ENCODE measurements around the gene PTGFRN.
A peak's percentile ranks its signal among the peaks of the same experiment; 100 is the strongest.
"Not testable (repeated sequence)": the region's sequence is repeated elsewhere in the genome, so short reads cannot be mapped to it uniquely, and the experiment has no call there.

PTGFRN gene

GRCh38 chr1:116962987-116963639, 53.4 kb downstream of the PTGFRN start:
- FAIRE-seq (no peak), DNase-seq (ENCODE audit: low spot score) (no peak)

- no peak for DNase-seq (ENCODE audit: low spot score)
These were observed 57.1 kb downstream of the PTGFRN start for GRCh38 chr1:116966791-116967190.

GRCh38 chr1:116968724-116969123, 59.0 kb downstream of the PTGFRN start:
- FAIRE-seq: no peak
- no peak for DNase-seq (ENCODE audit: low spot score)

More at GRCh38 chr1:116966791-116967190, 57.1 kb downstream of the PTGFRN start:
- no peak for FAIRE-seq

- no peak for DNase-seq (ENCODE audit: low spot score)
- FAIRE-seq: no peak
These were observed 61.6 kb downstream of the PTGFRN start for GRCh38 chr1:116971258-116971860.

- FAIRE-seq (no peak), DNase-seq (ENCODE audit: low spot score) (no peak)
These were observed 62.4 kb downstream of the PTGFRN start for GRCh38 chr1:116971965-116972673.

GRCh38 chr1:116972674-116973030, 62.9 kb downstream of the PTGFRN start:
- DNase-seq (ENCODE audit: low spot score) (no peak), FAIRE-seq (no peak)

- DNase-seq (ENCODE audit: low spot score); FAIRE-seq: not testable (repeated sequence)
These were observed 70.6 kb downstream of the PTGFRN start for GRCh38 chr1:116980309-116980708.

- FAIRE-seq (no peak), DNase-seq (ENCODE audit: low spot score) (no peak)
These were observed 71.9 kb downstream of the PTGFRN start for GRCh38 chr1:116981521-116982037.

GRCh38 chr1:116982319-116983004, 72.7 kb downstream of the PTGFRN start:
- DNase-seq (ENCODE audit: low spot score) (no peak), FAIRE-seq (no peak)

GRCh38 chr1:116983112-116983511, 73.4 kb downstream of the PTGFRN start:
- no peak for FAIRE-seq
- DNase-seq (ENCODE audit: low spot score): no peak

- FAIRE-seq (no peak), DNase-seq (ENCODE audit: low spot score) (no peak)
These were observed 74.0 kb downstream of the PTGFRN start for GRCh38 chr1:116983678-116984077.

- FAIRE-seq (no peak), DNase-seq (ENCODE audit: low spot score) (no peak)
These were observed 74.9 kb downstream of the PTGFRN start for GRCh38 chr1:116984406-116985160.

GRCh38 chr1:116986421-116987255, 76.9 kb downstream of the PTGFRN start:
- DNase-seq (ENCODE audit: low spot score) (no peak), FAIRE-seq (no peak)

GRCh38 chr1:116987256-116987555, 77.5 kb downstream of the PTGFRN start:
- DNase-seq (ENCODE audit: low spot score) (no peak), FAIRE-seq (no peak)

- DNase-seq (ENCODE audit: low spot score): peak; percentile 24
- peak; percentile 33 for FAIRE-seq
These were observed 78.5 kb downstream of the PTGFRN start for GRCh38 chr1:116988248-116988647.

- FAIRE-seq (peak; percentile 80), DNase-seq (ENCODE audit: low spot score) (peak; percentile 50)
These were observed 79.2 kb downstream of the PTGFRN start for GRCh38 chr1:116988908-116989307.

GRCh38 chr1:116989835-116990234, 80.1 kb downstream of the PTGFRN start:
- no peak for DNase-seq (ENCODE audit: low spot score)
- no peak for FAIRE-seq

GRCh38 chr1:116990612-116991151, 81.0 kb downstream of the PTGFRN start:
- FAIRE-seq: peak; percentile 95
- peak; percentile 87 for DNase-seq (ENCODE audit: low spot score)

GRCh38 chr1:116991171-116991845, 81.6 kb downstream of the PTGFRN start:
- FAIRE-seq (no peak), DNase-seq (ENCODE audit: low spot score) (no peak)
